Measurements from ENCODE around the gene TMOD1. TPM values are rescaled to one million over a fixed set of nuclear protein-coding genes. Genes with fewer than 3 reads are reported as not detected.

Gene TMOD1
- total and polyA plus RNA-seq, 5 donors from 2014 or later, result 2.4 to 11.0 (median 3.7) TPM

DNA sequence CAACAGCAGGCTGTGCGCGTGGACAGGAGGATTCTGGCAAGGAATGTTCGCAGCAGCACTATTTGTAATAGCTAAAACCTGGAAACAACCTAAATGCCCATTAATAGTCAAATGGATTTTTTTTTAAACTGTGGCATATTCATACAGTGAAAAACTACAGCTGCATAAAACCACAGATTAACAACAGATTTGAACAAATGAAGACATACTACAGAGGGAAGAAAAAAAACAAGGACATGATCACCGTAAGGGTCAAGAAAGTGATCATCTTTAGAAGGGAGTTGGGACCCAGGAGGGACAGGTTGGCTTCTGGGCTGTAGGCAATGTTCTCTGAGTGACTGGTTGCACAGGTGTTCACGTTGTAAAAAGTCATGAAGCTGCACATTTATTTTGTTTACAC, 1.2 kb upstream of the TMOD1 start:
- H3K36me3 Mint-ChIP-seq, result peaks cover 16% of the 10 kb centered on the region
- peaks cover 22% of the 10 kb centered on the region for H3K4me1 ChIP-seq (ENCODE audit: control insufficient read depth, insufficient read depth, low read length, poor library complexity, severe bottlenecking)
- H3K27ac Mint-ChIP-seq, result no peak overlapping the region
- no peak overlapping the region for H3K27ac ChIP-seq (ENCODE audit: insufficient read depth, low read length, poor library complexity, severe bottlenecking)
- peaks cover 17% of the 10 kb centered on the region for H3K36me3 ChIP-seq (ENCODE audit: control insufficient read depth, insufficient read depth, low read length)
- peaks cover 4 to 28% (median 12%) of the 10 kb centered on the region in 4 donors for H3K4me1 Mint-ChIP-seq
- DNase-seq (no peak), ATAC-seq (ENCODE audit: low read depth in 2 of 2) (no peak)
- peaks cover 27% of the 10 kb centered on the region for H3K27me3 ChIP-seq (ENCODE audit: control insufficient read depth, insufficient read depth, low read length)
- H3K9me3 ChIP-seq (ENCODE audit: control insufficient read depth in 2 of 2, low read length in 2 of 2), result no peaks in the 10 kb centered on the region
- peaks cover 0 to 8% (median 0%) of the 10 kb centered on the region in 7 donors for H3K9me3 Mint-ChIP-seq
- no peak overlapping the region for H3K4me3 ChIP-seq (ENCODE audit: low read depth, low read length)
- H3K4me3 Mint-ChIP-seq, result peak overlapping the region; percentile 10 to 74 (median 41)
- H3K27me3 Mint-ChIP-seq, result peaks cover 41% of the 10 kb centered on the region

DNA sequence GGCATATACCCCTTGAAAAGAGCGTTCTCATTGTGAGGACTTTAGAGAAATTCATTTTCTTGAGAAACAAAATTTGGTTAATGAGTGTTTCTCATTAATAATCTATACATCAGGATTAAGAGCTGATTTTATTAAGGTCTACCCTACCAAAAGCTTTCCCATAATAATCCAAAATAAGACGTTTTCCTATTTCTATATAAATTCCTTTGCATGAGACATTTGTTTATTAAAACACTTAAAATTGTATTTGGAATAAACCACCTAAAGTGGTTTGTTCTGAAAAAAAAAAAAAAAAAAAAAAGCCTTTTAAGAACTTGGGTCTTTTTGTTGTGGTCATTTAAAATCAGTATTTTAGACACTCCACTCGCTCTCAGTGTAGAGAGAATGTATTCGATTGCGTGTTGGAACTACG, 695 bp upstream of the TMOD1 start:
- Mint-ChIP-seq H3K36me3 (peaks cover 13% of the 10 kb centered on the region), H3K9me3 (peaks cover 0 to 8% (median 0%) of the 10 kb centered on the region in 7 donors), H3K27me3 (peaks cover 41% of the 10 kb centered on the region), H3K27ac (no peak overlapping the region), H3K4me1 (peaks cover 4 to 28% (median 12%) of the 10 kb centered on the region in 4 donors), H3K4me3 (peak overlapping the region; percentile 74 to 85 (median 79))
- Histone ChIP-seq H3K9me3 (ENCODE audit: control insufficient read depth in 2 of 2, low read length in 2 of 2) (no peaks in the 10 kb centered on the region), H3K27me3 (ENCODE audit: control insufficient read depth, insufficient read depth, low read length) (peaks cover 32% of the 10 kb centered on the region), H3K4me3 (ENCODE audit: low read depth, low read length) (peak overlapping the region; percentile 3), H3K27ac (ENCODE audit: insufficient read depth, low read length, poor library complexity, severe bottlenecking) (no peak overlapping the region), H3K36me3 (ENCODE audit: control insufficient read depth, insufficient read depth, low read length) (peaks cover 12% of the 10 kb centered on the region), H3K4me1 (ENCODE audit: control insufficient read depth, insufficient read depth, low read length, poor library complexity, severe bottlenecking) (peaks cover 22% of the 10 kb centered on the region)
- ATAC-seq (ENCODE audit: low read depth in 2 of 2), result no peak
- no peak for DNase-seq

DNA sequence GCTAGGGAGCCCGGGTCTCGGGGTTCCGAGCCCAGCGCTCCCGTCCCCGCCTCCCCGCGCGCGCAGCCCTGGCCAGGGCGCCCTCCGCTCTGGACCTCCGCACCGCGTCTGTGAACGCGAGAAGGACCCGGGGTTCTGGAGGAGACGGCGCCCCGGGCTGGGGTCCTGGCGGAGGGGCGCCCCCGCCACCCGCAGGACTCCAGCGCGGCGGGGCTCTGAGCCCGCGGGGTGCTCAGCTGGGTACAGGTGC, 431 bp downstream of the TMOD1 start:
- no peak overlapping the region for H3K4me3 ChIP-seq (ENCODE audit: low read depth, low read length)
- DNase-seq, result no peak
- no peak overlapping the region for H3K27ac Mint-ChIP-seq
- H3K27ac ChIP-seq (ENCODE audit: insufficient read depth, low read length, poor library complexity, severe bottlenecking), result no peak overlapping the region
- peak overlapping the region in 1 of 4 donors; percentile 8 for H3K4me3 Mint-ChIP-seq
- peaks cover 3% of the 10 kb centered on the region for H3K36me3 Mint-ChIP-seq
- peaks cover 1% of the 10 kb centered on the region for H3K36me3 ChIP-seq (ENCODE audit: control insufficient read depth, insufficient read depth, low read length)
- H3K9me3 ChIP-seq (ENCODE audit: control insufficient read depth in 2 of 2, low read length in 2 of 2), result no peaks in the 10 kb centered on the region
- H3K4me1 ChIP-seq (ENCODE audit: control insufficient read depth, insufficient read depth, low read length, poor library complexity, severe bottlenecking), result peaks cover 22% of the 10 kb centered on the region
- ATAC-seq (ENCODE audit: low read depth in 2 of 2), result no peak
- H3K4me1 Mint-ChIP-seq, result peaks cover 4 to 28% (median 12%) of the 10 kb centered on the region in 4 donors
- H3K9me3 Mint-ChIP-seq, result peaks cover 0 to 3% (median 0%) of the 10 kb centered on the region in 7 donors
- peaks cover 32% of the 10 kb centered on the region for H3K27me3 ChIP-seq (ENCODE audit: control insufficient read depth, insufficient read depth, low read length)
- peaks cover 41% of the 10 kb centered on the region for H3K27me3 Mint-ChIP-seq

DNA sequence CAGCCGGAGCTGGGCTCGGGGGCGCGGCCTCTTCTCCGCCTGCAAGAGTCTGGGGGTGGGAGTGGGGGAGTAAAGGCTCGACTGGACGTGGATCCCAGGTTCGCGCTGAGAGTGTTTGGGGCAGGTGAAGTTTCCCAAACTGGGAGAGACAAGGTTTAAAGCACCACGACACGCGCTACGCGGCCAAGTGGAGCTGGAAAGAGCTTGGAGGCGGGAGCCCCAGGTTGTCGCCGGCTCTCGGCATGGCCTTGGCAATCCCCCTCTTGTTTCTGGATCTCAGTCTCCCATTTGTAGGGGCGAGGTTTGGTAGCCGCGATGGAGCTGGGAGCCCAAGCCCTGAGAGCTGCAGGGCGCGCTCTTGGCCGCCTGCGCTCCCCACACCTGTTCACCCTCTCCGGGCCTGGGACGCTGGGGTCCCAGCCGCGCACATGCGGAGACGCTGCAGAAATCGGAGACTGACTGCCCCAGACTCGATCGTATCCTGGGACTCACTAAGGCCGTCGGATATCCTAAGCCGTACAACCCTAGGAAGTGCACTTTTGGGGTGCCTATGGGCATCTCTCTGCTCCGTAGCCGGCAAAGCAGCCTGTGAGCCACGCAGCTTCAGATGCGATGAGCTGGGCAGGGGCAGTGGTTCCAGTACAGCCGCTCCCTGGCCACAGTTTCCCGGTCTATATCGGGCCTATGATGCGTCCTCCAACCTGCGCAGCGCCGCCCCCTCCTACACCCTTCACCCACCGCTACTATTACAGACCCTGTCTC, 937 bp downstream of the TMOD1 start:
- DNase-seq (peak in 1 of 3 donors; percentile 23), ATAC-seq (ENCODE audit: low read depth in 2 of 2) (no peak)
- Histone ChIP-seq H3K4me1 (ENCODE audit: control insufficient read depth, insufficient read depth, low read length, poor library complexity, severe bottlenecking) (peaks cover 22% of the 10 kb centered on the region), H3K9me3 (ENCODE audit: control insufficient read depth in 2 of 2, low read length in 2 of 2) (no peaks in the 10 kb centered on the region), H3K27ac (ENCODE audit: insufficient read depth, low read length, poor library complexity, severe bottlenecking) (no peak overlapping the region), H3K27me3 (ENCODE audit: control insufficient read depth, insufficient read depth, low read length) (peaks cover 32% of the 10 kb centered on the region), H3K36me3 (ENCODE audit: control insufficient read depth, insufficient read depth, low read length) (no peaks in the 10 kb centered on the region), H3K4me3 (ENCODE audit: low read depth, low read length) (no peak overlapping the region)
- Mint-ChIP-seq H3K9me3 (peaks cover 0 to 3% (median 0%) of the 10 kb centered on the region in 7 donors), H3K27ac (peak overlapping the region in 1 of 3 donors; percentile 18), H3K4me1 (peaks cover 4 to 28% (median 12%) of the 10 kb centered on the region in 4 donors), H3K36me3 (no peaks in the 10 kb centered on the region), H3K4me3 (peak overlapping the region; percentile 8 to 80 (median 77)), H3K27me3 (peaks cover 41% of the 10 kb centered on the region)

DNA sequence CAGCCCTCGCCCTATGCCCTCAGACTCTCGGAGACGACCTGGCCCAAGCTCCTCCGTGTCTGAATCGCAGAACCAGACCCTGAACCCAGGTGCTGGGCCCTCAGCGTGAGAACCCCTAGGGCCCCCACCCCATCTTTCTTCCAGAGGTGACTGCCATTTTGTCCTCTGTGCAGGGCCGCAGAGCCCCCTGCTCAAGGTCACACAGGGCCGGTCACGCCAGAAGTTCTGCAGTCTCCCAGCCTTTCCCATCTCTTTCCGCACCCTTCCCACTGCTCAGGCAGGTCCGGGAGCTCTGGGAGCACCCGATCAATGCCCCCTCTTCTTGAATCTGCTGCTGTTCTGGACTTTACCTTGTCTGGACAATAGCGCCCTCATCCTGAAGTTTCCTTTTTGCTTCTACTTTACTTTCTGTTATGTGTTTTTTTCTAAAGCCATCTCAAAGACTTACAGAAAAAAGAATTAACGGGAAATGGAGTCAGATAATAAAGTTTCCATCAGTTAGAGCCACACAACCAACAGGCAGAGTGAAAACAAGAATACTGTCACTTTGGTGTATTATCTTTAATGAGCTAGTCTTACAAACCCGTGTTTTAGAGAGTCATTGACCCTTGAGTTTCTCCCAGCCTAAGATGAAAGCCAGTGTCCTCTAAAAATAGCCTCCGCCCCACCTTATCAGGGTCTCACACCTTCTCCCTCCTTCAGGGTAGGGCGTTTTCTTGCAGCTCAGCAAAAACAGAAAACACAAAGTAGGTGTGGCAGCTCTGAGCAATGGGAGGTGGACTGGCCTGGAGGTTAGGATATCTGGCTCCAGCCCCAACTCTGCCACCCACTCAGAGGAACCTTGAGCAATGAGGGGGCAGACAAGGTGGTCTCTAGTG, 1.8 kb downstream of the TMOD1 start:
- no peak for DNase-seq
- Histone ChIP-seq H3K9me3 (ENCODE audit: control insufficient read depth in 2 of 2, low read length in 2 of 2) (no peaks in the 10 kb centered on the region), H3K4me1 (ENCODE audit: control insufficient read depth, insufficient read depth, low read length, poor library complexity, severe bottlenecking) (peaks cover 22% of the 10 kb centered on the region), H3K27ac (ENCODE audit: insufficient read depth, low read length, poor library complexity, severe bottlenecking) (no peak overlapping the region), H3K27me3 (ENCODE audit: control insufficient read depth, insufficient read depth, low read length) (peaks cover 32% of the 10 kb centered on the region), H3K36me3 (ENCODE audit: control insufficient read depth, insufficient read depth, low read length) (no peaks in the 10 kb centered on the region), H3K4me3 (ENCODE audit: low read depth, low read length) (no peak overlapping the region)
- H3K4me1 Mint-ChIP-seq, result peaks cover 4 to 28% (median 12%) of the 10 kb centered on the region in 4 donors
- peaks cover 0 to 3% (median 0%) of the 10 kb centered on the region in 7 donors for H3K9me3 Mint-ChIP-seq
- peak overlapping the region; percentile 8 to 87 (median 79) for H3K4me3 Mint-ChIP-seq
- no peaks in the 10 kb centered on the region for H3K36me3 Mint-ChIP-seq
- peak overlapping the region in 2 of 3 donors; percentile 18 to 55 for H3K27ac Mint-ChIP-seq
- ATAC-seq (ENCODE audit: low read depth in 2 of 2), result no peak
- peaks cover 41% of the 10 kb centered on the region for H3K27me3 Mint-ChIP-seq

DNA sequence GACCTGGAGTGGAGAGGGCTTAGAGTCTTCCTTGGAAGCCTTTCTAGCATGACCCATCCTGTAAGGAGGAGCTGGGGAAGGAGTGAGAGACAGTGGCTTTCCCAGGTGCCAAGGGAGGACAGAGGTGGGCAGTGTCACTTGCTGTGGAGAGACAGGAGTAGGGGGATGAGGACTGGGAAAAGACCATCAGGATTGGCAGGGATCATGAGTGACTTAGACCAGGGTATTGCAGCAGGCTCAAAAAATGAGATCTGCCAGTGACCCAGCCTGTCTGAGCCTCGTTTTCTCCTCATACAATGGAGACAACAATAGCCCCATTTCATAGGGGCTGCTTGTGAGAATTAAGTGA, 2.4 kb downstream of the TMOD1 start:
- ATAC-seq (ENCODE audit: low read depth in 2 of 2), result no peak
- H3K36me3 Mint-ChIP-seq, result no peaks in the 10 kb centered on the region
- H3K4me3 Mint-ChIP-seq, result peak overlapping the region in 2 of 4 donors; percentile 39 to 87

DNA sequence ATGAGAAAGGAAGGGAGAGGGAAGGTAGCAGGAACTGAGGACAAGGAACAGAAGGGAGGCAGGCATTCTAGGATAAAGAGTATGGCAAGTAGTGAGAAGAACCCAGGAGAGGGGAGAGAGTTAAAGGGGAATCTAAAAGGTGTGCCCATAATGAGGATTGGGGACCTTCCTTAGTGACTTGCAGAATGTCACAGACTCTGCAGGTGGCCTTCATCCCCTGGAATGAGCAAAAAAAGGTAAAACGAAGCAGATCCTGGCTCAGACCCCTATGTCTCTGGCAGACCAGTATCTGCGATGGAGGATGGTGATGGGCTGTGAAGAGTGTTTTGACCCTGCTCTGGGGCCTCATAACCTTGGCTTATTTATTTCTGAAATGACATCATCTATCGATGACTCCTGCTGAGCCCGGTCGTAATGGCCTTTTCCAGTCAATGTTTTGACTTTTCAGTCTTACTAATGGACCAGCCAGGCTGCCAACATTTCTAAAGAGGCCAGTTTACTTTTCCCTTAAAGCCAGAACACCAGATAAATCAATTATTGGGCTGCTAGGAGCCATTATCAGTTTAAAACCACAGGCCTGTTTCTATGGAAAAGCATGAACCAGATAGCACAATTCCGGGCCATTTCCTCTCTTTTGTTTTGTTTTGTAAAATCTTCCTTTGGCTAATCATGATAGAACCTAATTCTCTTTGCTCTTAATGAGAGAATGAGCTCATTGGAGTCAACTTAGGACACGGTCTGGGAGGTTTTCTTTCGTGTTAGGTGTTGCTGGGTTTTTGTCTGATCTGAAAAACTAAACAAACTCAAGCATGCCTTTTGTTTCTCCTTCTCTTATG, 3.1 kb downstream of the TMOD1 start:
- peaks cover 0 to 3% (median 0%) of the 10 kb centered on the region in 7 donors for H3K9me3 Mint-ChIP-seq
- peaks cover 4 to 28% (median 12%) of the 10 kb centered on the region in 4 donors for H3K4me1 Mint-ChIP-seq
- peaks cover 39% of the 10 kb centered on the region for H3K27me3 Mint-ChIP-seq
- H3K36me3 ChIP-seq (ENCODE audit: control insufficient read depth, insufficient read depth, low read length), result no peaks in the 10 kb centered on the region
- H3K4me3 Mint-ChIP-seq, result peak overlapping the region in 1 of 4 donors; percentile 39
- ATAC-seq (ENCODE audit: low read depth in 2 of 2) (no peak), DNase-seq (no peak)
- no peak overlapping the region for H3K4me3 ChIP-seq (ENCODE audit: low read depth, low read length)
- H3K27me3 ChIP-seq (ENCODE audit: control insufficient read depth, insufficient read depth, low read length), result peaks cover 32% of the 10 kb centered on the region
- no peak overlapping the region for H3K27ac ChIP-seq (ENCODE audit: insufficient read depth, low read length, poor library complexity, severe bottlenecking)
- no peaks in the 10 kb centered on the region for H3K9me3 ChIP-seq (ENCODE audit: control insufficient read depth in 2 of 2, low read length in 2 of 2)
- peak overlapping the region in 1 of 3 donors; percentile 55 for H3K27ac Mint-ChIP-seq
- no peaks in the 10 kb centered on the region for H3K36me3 Mint-ChIP-seq
- peaks cover 22% of the 10 kb centered on the region for H3K4me1 ChIP-seq (ENCODE audit: control insufficient read depth, insufficient read depth, low read length, poor library complexity, severe bottlenecking)

More for the DNA sequence above, 2.4 kb downstream of the TMOD1 start:
- H3K4me3 ChIP-seq (ENCODE audit: low read depth, low read length), result no peak overlapping the region
- peaks cover 22% of the 10 kb centered on the region for H3K4me1 ChIP-seq (ENCODE audit: control insufficient read depth, insufficient read depth, low read length, poor library complexity, severe bottlenecking)
- no peaks in the 10 kb centered on the region for H3K9me3 ChIP-seq (ENCODE audit: control insufficient read depth in 2 of 2, low read length in 2 of 2)
- Mint-ChIP-seq H3K4me1 (peaks cover 4 to 28% (median 12%) of the 10 kb centered on the region in 4 donors), H3K27me3 (peaks cover 41% of the 10 kb centered on the region), H3K27ac (peak overlapping the region in 1 of 3 donors; percentile 55), H3K9me3 (peaks cover 0 to 3% (median 0%) of the 10 kb centered on the region in 7 donors)
- no peak overlapping the region for H3K27ac ChIP-seq (ENCODE audit: insufficient read depth, low read length, poor library complexity, severe bottlenecking)
- DNase-seq, result no peak
- no peaks in the 10 kb centered on the region for H3K36me3 ChIP-seq (ENCODE audit: control insufficient read depth, insufficient read depth, low read length)
- H3K27me3 ChIP-seq (ENCODE audit: control insufficient read depth, insufficient read depth, low read length), result peaks cover 32% of the 10 kb centered on the region
